HEK293 (cell line): ENCODE data around the gene TCF12.

ENCODE experiments used
- ZNF121 ChIP-seq: fragments of 450-650 bp; formaldehyde crosslinking; IDR thresholded peaks from 2 replicates; pipeline ENCODE4 v1.5.1; 2016; ENCODE audit warnings: missing biosample characterization, missing genetic modification characterization
- ZNF585B ChIP-seq: fragments of 450-650 bp; formaldehyde crosslinking; IDR thresholded peaks from 2 replicates; pipeline ENCODE4 v1.5.1; 2016; ENCODE audit warnings: missing biosample characterization, missing genetic modification characterization

GRCh38 chr15:56982987-56983386, 64.5 kb downstream of the TCF12 start:
- TF ChIP-seq ZNF585B (tag by site-specific recombination) = no peak
- no peak for TF ChIP-seq ZNF121 (tag by site-specific recombination)
